HepG2 (cell line): ENCODE results near the gene ASXL1. TPM values are rescaled to one million over a fixed set of nuclear protein-coding genes. Genes with fewer than 3 reads are reported as not detected.
A peak's percentile ranks its signal among the peaks of the same experiment; 100 is the strongest.

Experiments
- AGO2 ChIP-seq: fragments of 200-400 bp; formaldehyde crosslinking; optimal IDR thresholded peaks from 2 replicates; pipeline ENCODE3; 2017; ENCODE audit warnings: mild to moderate bottlenecking, low read depth, low read length, moderate library complexity
- ATM ChIP-seq: fragments of 450-650 bp; IDR thresholded peaks from 2 replicates; pipeline ENCODE4 v1.7.1; 2017; ENCODE audit warnings: mild to moderate bottlenecking, borderline replicate concordance
- BRCA1 ChIP-seq: sonication (generic); formaldehyde crosslinking; IDR thresholded peaks from 2 replicates; pipeline ENCODE4 v1.4.0; 2020; ENCODE audit warnings: missing genetic modification reagents
- CREB1 ChIP-seq, 2 experiments: fragments of 450-650 bp in 1 of 2; IDR thresholded peaks; 2 replicates each; pipeline ENCODE4 v1.6.1; 2016 to 2017; ENCODE audit warnings: control low read depth in 1 of 2, mild to moderate bottlenecking in 1 of 2, missing compliant biosample characterization in 1 of 2, missing genetic modification characterization in 1 of 2
- EEA1 ChIP-seq: sonication (generic); formaldehyde crosslinking; IDR thresholded peaks from 2 replicates; pipeline ENCODE4 v1.5.1; 2020; ENCODE audit warnings: mild to moderate bottlenecking, missing genetic modification reagents, borderline replicate concordance
- EP300 ChIP-seq, 3 experiments: sonication (generic) in 1 of 3; formaldehyde crosslinking in 1 of 3; IDR thresholded peaks; 2 replicates each; pipeline versions ENCODE4 v1.5.1 to v1.6.1; 2011 to 2020; ENCODE audit warnings: low read depth in 2 of 3, low read length in 2 of 3, borderline replicate concordance in 1 of 3, improper control_type of control experiment in 1 of 3, mild to moderate bottlenecking in 1 of 3, missing genetic modification reagents in 1 of 3, moderate library complexity in 1 of 3
- GZF1 ChIP-seq: sonication (generic); formaldehyde crosslinking; IDR thresholded peaks from 2 replicates; pipeline ENCODE4 v1.5.1; 2020; ENCODE audit warnings: mild to moderate bottlenecking, missing genetic modification reagents
- HOXA3 ChIP-seq: sonication (generic); formaldehyde crosslinking; IDR thresholded peaks from 2 replicates; pipeline ENCODE4 v1.5.0; 2020; ENCODE audit warnings: missing genetic modification reagents
- NR2F2 ChIP-seq: IDR thresholded peaks from 2 replicates; pipeline ENCODE4 v1.6.1; 2012; ENCODE audit warnings: low read depth, inconsistent platforms, borderline replicate concordance
- PATZ1 ChIP-seq: sonication (generic); formaldehyde crosslinking; IDR thresholded peaks from 2 replicates; pipeline ENCODE4 v1.4.0; 2020; ENCODE audit warnings: missing genetic modification reagents
- PCBP1 ChIP-seq: fragments of 200-400 bp; formaldehyde crosslinking; IDR thresholded peaks from 2 replicates; pipeline ENCODE4 v1.6.1; 2017; ENCODE audit warnings: mild to moderate bottlenecking, low read depth, low read length, borderline replicate concordance
- PTBP1 ChIP-seq: fragments of 200-400 bp; formaldehyde crosslinking; IDR thresholded peaks from 2 replicates; pipeline ENCODE4 v1.6.1; 2018; ENCODE audit warnings: low read length, low read depth; ENCODE audit not compliant: poor library complexity, severe bottlenecking
- SIN3B ChIP-seq: fragments of 150-350 bp; IDR thresholded peaks from 2 replicates; pipeline ENCODE4 v1.6.1; 2014; ENCODE audit warnings: low read length
- SNAPC2 ChIP-seq: sonication (generic); formaldehyde crosslinking; IDR thresholded peaks from 2 replicates; pipeline ENCODE4 v1.8.1; 2022; ENCODE audit warnings: mild to moderate bottlenecking, missing genetic modification reagents
- SSRP1 ChIP-seq: IDR thresholded peaks from 2 replicates; pipeline ENCODE4 v1.6.1; 2016; ENCODE audit warnings: control low read depth
- TBX3 ChIP-seq: fragments of 450-650 bp; IDR thresholded peaks from 2 replicates; pipeline ENCODE4 v1.6.1; 2017; ENCODE audit warnings: antibody characterized with exemption, mild to moderate bottlenecking, inconsistent platforms, borderline replicate concordance
- YEATS4 ChIP-seq: sonication (generic); formaldehyde crosslinking; IDR thresholded peaks from 2 replicates; pipeline ENCODE4 v1.4.0; 2020; ENCODE audit warnings: missing genetic modification reagents, borderline replicate concordance
- ZFP36L2 ChIP-seq: sonication (generic); formaldehyde crosslinking; IDR thresholded peaks from 2 replicates; pipeline ENCODE4 v1.4.0; 2020; ENCODE audit warnings: missing genetic modification reagents
- ZFP62 ChIP-seq: sonication (generic); formaldehyde crosslinking; IDR thresholded peaks from 2 replicates; pipeline ENCODE4 v1.4.0; 2020; ENCODE audit warnings: missing genetic modification reagents
- ZNF230 ChIP-seq: sonication (generic); formaldehyde crosslinking; IDR thresholded peaks from 2 replicates; pipeline ENCODE4 v1.4.0; 2020; ENCODE audit warnings: mild to moderate bottlenecking, missing genetic modification reagents
- ZNF432 ChIP-seq: sonication (generic); formaldehyde crosslinking; IDR thresholded peaks from 2 replicates; pipeline ENCODE4 v1.5.0; 2020; ENCODE audit warnings: missing genetic modification reagents, mild to moderate bottlenecking, borderline replicate concordance
- ZNF678 ChIP-seq: sonication (generic); formaldehyde crosslinking; IDR thresholded peaks from 2 replicates; pipeline ENCODE4 v1.4.0; 2020; ENCODE audit warnings: mild to moderate bottlenecking, missing genetic modification reagents
- ZNF773 ChIP-seq: sonication (generic); formaldehyde crosslinking; IDR thresholded peaks from 2 replicates; pipeline ENCODE4 v1.4.0; 2020; ENCODE audit warnings: missing genetic modification reagents, borderline replicate concordance
- ZNF879 ChIP-seq: sonication (generic); formaldehyde crosslinking; IDR thresholded peaks from 2 replicates; pipeline ENCODE4 v1.8.1; 2023; ENCODE audit warnings: missing genetic modification reagents
- ZSCAN20 ChIP-seq: sonication (generic); formaldehyde crosslinking; IDR thresholded peaks from 2 replicates; pipeline ENCODE4 v1.4.0; 2020; ENCODE audit warnings: missing genetic modification reagents, mild to moderate bottlenecking, borderline replicate concordance
- ZSCAN9 ChIP-seq: IDR thresholded peaks from 2 replicates; pipeline ENCODE4 v1.6.1; 2016; ENCODE audit warnings: borderline replicate concordance
- polyA plus RNA-seq, 8 experiments: library from polyadenylated mRNA; depleted of rRNA in 3 of 8; stranded (reverse) in 7 of 8; unstranded in 1 of 8; fragments of >200 nt; fragmentation: Illumina TruSeq in 4 of 8; extraction: Trizol in 4 of 8; gene quantifications; 2 replicates each; pipeline versions ENCODE4 v1.2.1 to v1.2.3, GENCODE V29; 2011 to 2016; ENCODE audit warnings: low read depth in 4 of 8, missing spikeins in 1 of 8, mixed read lengths in 1 of 8; ENCODE audit not compliant: insufficient read depth in 1 of 8
- total RNA-seq, 5 experiments: library from RNA; depleted of rRNA; stranded (reverse); fragments of >200 nt; fragmentation: Illumina TruSeq; extraction: Trizol; gene quantifications; 2 replicates each; pipeline ENCODE4 v1.2.3, GENCODE V29; 2016; ENCODE audit warnings: low read depth in 1 of 5
- TF ChIP-seq, protein P1 (sequence below): sonication (generic); formaldehyde crosslinking; IDR thresholded peaks from 2 replicates; pipeline ENCODE4 v1.4.0; 2020; ENCODE audit warnings: mild to moderate bottlenecking, missing genetic modification reagents

The ASXL1 gene
- total and polyA plus RNA-seq, 2 of the 13 experiments (the other 11 are each of a cell fraction or from before 2014, with no cell fraction given): 62.1 to 74.8 TPM

GRCh38 chr20:32325706-32326503 lies 32.2 kb upstream of the ASXL1 start (continued):
- TF ChIP-seq, protein P1, sequence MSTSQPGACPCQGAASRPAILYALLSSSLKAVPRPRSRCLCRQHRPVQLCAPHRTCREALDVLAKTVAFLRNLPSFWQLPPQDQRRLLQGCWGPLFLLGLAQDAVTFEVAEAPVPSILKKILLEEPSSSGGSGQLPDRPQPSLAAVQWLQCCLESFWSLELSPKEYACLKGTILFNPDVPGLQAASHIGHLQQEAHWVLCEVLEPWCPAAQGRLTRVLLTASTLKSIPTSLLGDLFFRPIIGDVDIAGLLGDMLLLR (CRISPR knock-in tag): no peak
- TF ChIP-seq GZF1 (CRISPR knock-in tag) (no peak), PATZ1 (CRISPR knock-in tag) (peak; percentile 50; the same call in 1 of the 2 replicates), ZSCAN20 (CRISPR knock-in tag) (peak; percentile 72; the same call in 1 of the 2 replicates), ZNF879 (no peak), SNAPC2 (CRISPR knock-in tag) (peak; percentile 36; the same call in 1 of the 2 replicates), ATM (no peak), ZFP36L2 (CRISPR knock-in tag) (no peak), SSRP1 (peak; percentile 88; the same call in 1 of the 2 replicates), CREB1 (IDR thresholded peaks at IDR 0.05) (peak; percentile 42; the same call in 1 of the 2 replicates), CREB1 (CRISPR knock-in tag; IDR thresholded peaks at IDR 0.05) (peak; percentile 47), PCBP1 (no peak), ZFP62 (CRISPR knock-in tag) (0 out of 2 replicates have a peak, but pooled peaks have one; percentile 59), EEA1 (CRISPR knock-in tag) (no peak), AGO2 (no peak), TBX3 (peak; percentile 90), ZNF678 (no peak), NR2F2 (peak; percentile 11; the same call in 1 of the 2 replicates), BRCA1 (CRISPR knock-in tag) (no peak), ZNF432 (CRISPR knock-in tag) (no peak), YEATS4 (CRISPR knock-in tag) (peak; percentile 31; the same call in 1 of the 2 replicates), ZNF230 (CRISPR knock-in tag) (0 out of 2 replicates have a peak, but pooled peaks have one; percentile 38), SIN3B (no peak), ZNF773 (CRISPR knock-in tag) (no peak), PTBP1 (no peak), EP300 (IDR thresholded peaks at IDR 0.05; ENCODE audit: low read depth in 2 of 2, low read length in 2 of 2) (peak; percentile 82 to 89), EP300 (CRISPR knock-in tag; IDR thresholded peaks at IDR 0.05; ENCODE audit: borderline replicate concordance) (peak; percentile 85), ZSCAN9 (peak; percentile 88; the same call in 1 of the 2 replicates), HOXA3 (CRISPR knock-in tag) (peak; percentile 83)
